SU-DHL-6 (cell line): ENCODE data around the gene LRIG1.

ENCODE experiments used
- H2AFZ ChIP-seq: fragments of 200-600 bp; sonication (generic); 2 replicates; pipeline ENCODE4 v1.6.1; 2014; ENCODE audit warnings: low read depth, mild to moderate bottlenecking, moderate library complexity, mixed read lengths, antibody characterized with exemption, low read length; ENCODE audit not compliant: severe bottlenecking
- H3F3A ChIP-seq: fragments of 200-600 bp; shearing (Covaris generic); 2 replicates; pipeline ENCODE4 v1.6.0; 2016; ENCODE audit warnings: antibody characterized with exemption, mild to moderate bottlenecking; ENCODE audit not compliant: insufficient read depth
- H3K27ac ChIP-seq: fragments of 200-600 bp; sonication (generic); 2 replicates; pipeline ENCODE4 v1.5.1; 2016; ENCODE audit warnings: low read depth, mild to moderate bottlenecking, low read length, moderate library complexity, mixed read lengths
- H3K27me3 ChIP-seq: fragments of 200-600 bp; sonication (generic), shearing (Covaris generic); 2 replicates; pipeline ENCODE4 v1.6.0; 2014; ENCODE audit warnings: mild to moderate bottlenecking, low read length
- H3K36me3 ChIP-seq: fragments of 200-600 bp; sonication (generic); 2 replicates; pipeline ENCODE4 v1.6.1; 2014; ENCODE audit warnings: mild to moderate bottlenecking, low read length, mixed read lengths
- H3K4me2 ChIP-seq: fragments of 300-600, 200-600 bp; shearing (Covaris generic), sonication (generic); 2 replicates; pipeline ENCODE4 v1.6.0; 2014; ENCODE audit warnings: low read length, low read depth, mild to moderate bottlenecking; ENCODE audit not compliant: poor library complexity, severe bottlenecking
- H3K4me3 ChIP-seq: fragments of 200-600 bp; sonication (generic); 2 replicates; pipeline ENCODE4 v1.5.1; 2014; ENCODE audit warnings: antibody characterized with exemption, low read length, mild to moderate bottlenecking, mixed read lengths; ENCODE audit not compliant: insufficient read depth, poor library complexity, severe bottlenecking
- H3K79me2 ChIP-seq: fragments of 200-600 bp; sonication (generic); 2 replicates; pipeline ENCODE4 v1.6.1; 2014; ENCODE audit warnings: mild to moderate bottlenecking, low read length, moderate library complexity; ENCODE audit not compliant: insufficient read depth
- H3K9ac ChIP-seq: fragments of 200-600 bp; sonication (generic); 2 replicates; pipeline ENCODE4 v1.7.0; 2014; ENCODE audit warnings: mild to moderate bottlenecking, low read length
- H3K9me2 ChIP-seq: fragments of 200-600 bp; sonication (generic); replicated peaks from 2 replicates; pipeline ENCODE4 v1.6.1; 2014; ENCODE audit warnings: low read length; ENCODE audit not compliant: insufficient read depth
- H3K9me3 ChIP-seq: fragments of 200-600 bp; sonication (generic); 2 replicates; pipeline ENCODE4 v1.6.1; 2014; ENCODE audit warnings: low read length, mixed read lengths; ENCODE audit not compliant: insufficient read depth
- H4K20me1 ChIP-seq: fragments of 200-600 bp; sonication (generic); 2 replicates; pipeline ENCODE4 v1.6.1; 2014; ENCODE audit warnings: low read depth, mild to moderate bottlenecking, antibody characterized with exemption, low read length, moderate library complexity, mixed read lengths
- EZH2phosphoT487 ChIP-seq: fragments of 200-600 bp; sonication (generic), shearing (Covaris generic); conservative IDR thresholded peaks from 2 replicates; pipeline ENCODE4 v1.6.1; 2018; ENCODE audit warnings: mild to moderate bottlenecking, antibody characterized with exemption, low read length, moderate library complexity, mixed read lengths
- TF ChIP-seq, protein P1 (sequence below): fragments of 200-600 bp; sonication (generic); IDR thresholded peaks from one replicate; pipeline ENCODE4 v1.5.1; 2017; ENCODE audit warnings: antibody characterized with exemption, mild to moderate bottlenecking, low read length, moderate library complexity; ENCODE audit not compliant: insufficient read depth, poor library complexity, severe bottlenecking

LRIG1 gene

DNA sequence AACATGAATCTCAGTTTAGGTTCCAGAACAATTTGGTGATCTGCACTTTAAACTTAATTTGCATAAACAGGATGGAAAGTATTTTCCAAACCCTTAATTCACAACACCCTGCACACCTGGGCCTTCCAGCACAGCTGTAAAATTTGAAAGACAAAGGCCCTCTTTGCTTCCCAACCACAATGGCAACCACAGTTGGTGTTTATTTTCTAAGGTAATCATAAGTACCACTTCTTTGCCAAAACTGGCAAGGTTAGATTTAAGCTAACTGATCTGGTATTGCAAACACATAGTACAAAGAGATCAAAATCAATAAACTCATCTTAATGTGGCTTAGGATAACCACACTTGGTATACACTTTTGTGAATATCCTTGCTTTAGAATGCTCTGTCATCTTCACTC lies 4.1 kb downstream of the LRIG1 start:
- Histone ChIP-seq H3K9me3 (no peaks in the 10 kb centered on the region), H4K20me1 (no peaks in the 10 kb centered on the region), H3K36me3 (no peaks in the 10 kb centered on the region), H3K9ac (no peak overlapping the region), H3F3A (no peaks in the 10 kb centered on the region), H3K79me2 (no peaks in the 10 kb centered on the region), H3K27me3 (no peaks in the 10 kb centered on the region), H3K4me3 (no peak overlapping the region), H3K9me2 (no peaks in the 10 kb centered on the region), H3K4me2 (no peak overlapping the region), H2AFZ (no peak overlapping the region), H3K27ac (no peak overlapping the region)
- no peak for TF ChIP-seq EZH2phosphoT487

DNA sequence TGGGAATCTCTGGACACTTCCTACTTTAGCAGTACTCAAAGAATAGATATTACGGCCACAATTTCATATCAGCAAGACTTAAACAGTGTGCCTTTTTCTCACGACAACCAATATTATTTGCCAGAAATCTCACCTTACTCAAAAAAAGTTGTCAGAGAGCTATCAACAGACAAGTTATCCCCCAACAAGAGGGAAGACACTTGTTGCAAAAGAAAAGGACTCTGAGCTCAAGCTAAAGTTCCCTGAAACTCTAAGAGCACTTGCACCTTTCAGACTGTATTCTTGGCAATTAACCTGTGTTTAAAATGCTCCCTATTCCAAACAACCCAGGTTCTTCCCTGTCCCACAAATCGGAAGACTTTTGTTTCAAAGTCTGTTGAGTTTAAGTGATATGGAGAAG lies 4.5 kb downstream of the LRIG1 start:
- Histone ChIP-seq H3K36me3 (no peaks in the 10 kb centered on the region), H3K4me3 (no peak overlapping the region), H3K27ac (no peak overlapping the region), H3K9me3 (no peaks in the 10 kb centered on the region), H3K27me3 (no peaks in the 10 kb centered on the region), H3K9ac (no peak overlapping the region), H3K79me2 (no peaks in the 10 kb centered on the region), H3K9me2 (no peaks in the 10 kb centered on the region), H3F3A (no peaks in the 10 kb centered on the region), H4K20me1 (no peaks in the 10 kb centered on the region), H2AFZ (no peak overlapping the region), H3K4me2 (no peak overlapping the region)
- TF ChIP-seq, protein P1, sequence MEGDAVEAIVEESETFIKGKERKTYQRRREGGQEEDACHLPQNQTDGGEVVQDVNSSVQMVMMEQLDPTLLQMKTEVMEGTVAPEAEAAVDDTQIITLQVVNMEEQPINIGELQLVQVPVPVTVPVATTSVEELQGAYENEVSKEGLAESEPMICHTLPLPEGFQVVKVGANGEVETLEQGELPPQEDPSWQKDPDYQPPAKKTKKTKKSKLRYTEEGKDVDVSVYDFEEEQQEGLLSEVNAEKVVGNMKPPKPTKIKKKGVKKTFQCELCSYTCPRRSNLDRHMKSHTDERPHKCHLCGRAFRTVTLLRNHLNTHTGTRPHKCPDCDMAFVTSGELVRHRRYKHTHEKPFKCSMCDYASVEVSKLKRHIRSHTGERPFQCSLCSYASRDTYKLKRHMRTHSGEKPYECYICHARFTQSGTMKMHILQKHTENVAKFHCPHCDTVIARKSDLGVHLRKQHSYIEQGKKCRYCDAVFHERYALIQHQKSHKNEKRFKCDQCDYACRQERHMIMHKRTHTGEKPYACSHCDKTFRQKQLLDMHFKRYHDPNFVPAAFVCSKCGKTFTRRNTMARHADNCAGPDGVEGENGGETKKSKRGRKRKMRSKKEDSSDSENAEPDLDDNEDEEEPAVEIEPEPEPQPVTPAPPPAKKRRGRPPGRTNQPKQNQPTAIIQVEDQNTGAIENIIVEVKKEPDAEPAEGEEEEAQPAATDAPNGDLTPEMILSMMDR: no peak
- no peak for TF ChIP-seq EZH2phosphoT487

DNA sequence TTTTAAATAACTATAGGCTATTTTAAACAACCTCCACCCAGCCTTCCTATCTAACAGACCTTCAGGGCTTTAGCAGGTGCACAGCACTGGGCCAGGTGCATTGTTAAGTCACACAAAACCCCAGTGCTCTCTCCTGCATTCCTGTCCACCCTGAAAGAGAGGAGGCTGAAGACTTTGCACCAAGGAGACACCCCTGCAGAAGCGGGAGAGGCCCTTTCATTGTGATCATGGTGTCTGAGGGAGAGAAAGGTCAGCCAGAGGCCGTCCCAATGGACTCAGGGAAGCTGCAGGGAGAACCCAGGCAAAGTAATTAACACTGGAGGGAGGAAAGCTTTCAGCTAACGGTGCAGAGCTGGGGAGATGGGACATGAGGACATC lies 5.2 kb downstream of the LRIG1 start:
- Histone ChIP-seq H3K27ac (no peak overlapping the region), H3K4me3 (no peak overlapping the region), H3F3A (no peaks in the 10 kb centered on the region), H3K36me3 (no peaks in the 10 kb centered on the region), H3K27me3 (no peaks in the 10 kb centered on the region), H3K9me3 (no peaks in the 10 kb centered on the region), H3K9me2 (no peaks in the 10 kb centered on the region), H3K4me2 (peak overlapping the region; percentile 2), H3K79me2 (no peaks in the 10 kb centered on the region), H4K20me1 (no peaks in the 10 kb centered on the region), H3K9ac (no peak overlapping the region), H2AFZ (no peak overlapping the region)
- TF ChIP-seq, protein P1: no peak

DNA sequence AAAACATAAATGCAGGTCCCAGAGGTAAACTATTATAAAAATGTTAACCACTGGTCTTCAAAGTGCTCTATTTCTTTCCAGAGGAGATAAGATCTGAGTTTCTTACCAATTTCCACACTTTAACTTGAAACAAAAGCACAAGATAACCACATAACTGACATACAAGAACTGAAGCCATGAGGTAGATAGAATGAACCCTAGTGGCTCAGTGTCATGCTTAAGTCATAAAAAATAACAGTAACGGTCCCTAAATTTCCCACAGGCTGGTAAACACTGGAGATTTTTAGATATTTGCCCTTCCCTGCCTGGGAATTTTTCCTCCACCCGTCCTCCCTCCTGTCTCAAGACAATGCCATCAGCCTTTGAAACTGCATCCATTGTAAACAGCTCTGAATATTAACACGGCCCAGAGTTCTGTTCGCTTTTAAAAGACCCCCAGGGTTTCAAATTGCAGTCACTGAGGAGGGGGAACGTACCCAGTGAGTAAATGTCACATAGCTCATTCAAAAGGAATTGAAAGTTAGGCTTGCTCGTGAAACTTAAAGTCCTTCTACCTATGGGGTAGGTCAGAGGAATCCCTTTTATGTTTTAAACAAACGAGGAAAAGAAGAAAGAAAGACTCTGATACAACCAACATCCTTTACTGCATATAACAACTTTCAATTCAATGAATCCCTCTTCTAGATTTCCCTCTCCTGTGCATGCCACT lies 5.7 kb downstream of the LRIG1 start:
- Histone ChIP-seq H3K4me2 (no peak overlapping the region), H3F3A (no peaks in the 10 kb centered on the region), H3K9ac (no peak overlapping the region), H2AFZ (no peak overlapping the region), H3K9me2 (no peaks in the 10 kb centered on the region), H4K20me1 (no peaks in the 10 kb centered on the region), H3K79me2 (no peaks in the 10 kb centered on the region), H3K27ac (no peak overlapping the region), H3K36me3 (no peaks in the 10 kb centered on the region), H3K9me3 (no peaks in the 10 kb centered on the region), H3K27me3 (no peaks in the 10 kb centered on the region), H3K4me3 (no peak overlapping the region)
- TF ChIP-seq EZH2phosphoT487: 0 out of 2 replicates have a peak, but pooled peaks have one; percentile 4
- TF ChIP-seq, protein P1: no peak
